ENCODE measurements around the gene KCNN4. TPM values are rescaled to one million over a fixed set of nuclear protein-coding genes. Genes with fewer than 3 reads are reported as not detected.

Gene KCNN4
- total RNA-seq, 1 donor from 2014 or later = 1.6 TPM

DNA sequence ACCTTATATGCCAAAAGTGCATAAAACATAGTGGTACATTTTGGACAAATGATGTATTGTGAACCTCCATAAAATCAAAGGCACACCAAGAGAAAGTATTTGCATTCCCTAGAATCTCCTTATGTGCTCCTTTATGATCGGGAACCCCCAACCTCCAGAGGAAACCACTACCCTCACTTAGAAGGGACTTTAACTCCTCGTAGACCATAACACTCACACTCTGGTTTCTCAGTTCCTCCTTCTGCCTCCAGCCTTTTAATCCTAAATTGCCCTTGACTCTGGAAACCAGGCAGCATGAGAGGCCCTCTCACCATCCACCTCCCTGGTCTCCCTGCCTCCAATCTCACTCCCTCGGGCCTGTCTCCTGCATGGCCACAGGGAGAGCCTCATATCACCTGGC is 9.8 kb upstream of the KCNN4 start:
- Mint-ChIP-seq H3K4me1 (ENCODE audit: unreplicated experiment) (no peaks in the 10 kb centered on the region), H3K27ac (no peak overlapping the region), H3K4me3 (no peak overlapping the region), H3K9me3 (no peaks in the 10 kb centered on the region), H3K27me3 (peaks cover 28% of the 10 kb centered on the region), H3K36me3 (no peaks in the 10 kb centered on the region)
- no peak for TF ChIP-seq CTCF (conservative IDR thresholded peaks at IDR 0.05)
- DNase-seq (ENCODE audit: extremely low spot score, unreplicated experiment) = no peak

DNA sequence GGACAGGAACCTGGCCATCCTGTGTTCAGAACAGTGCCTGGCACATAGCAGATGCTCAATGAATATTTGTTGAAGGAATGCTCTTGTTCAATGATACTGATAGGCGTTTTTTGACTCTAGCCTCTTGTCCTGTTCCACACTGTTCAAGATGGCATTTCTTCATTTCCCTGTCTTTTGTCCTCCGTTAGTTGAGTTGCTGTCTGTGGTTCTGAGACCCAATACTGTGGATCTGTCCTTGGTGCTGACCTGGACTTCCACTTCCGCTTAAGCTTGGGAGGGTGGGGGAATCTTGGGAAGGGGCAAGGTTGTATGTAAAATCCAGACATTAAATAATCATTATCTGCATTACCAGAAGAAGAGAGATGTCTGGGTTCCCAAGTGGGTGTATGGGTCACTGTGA is 8.3 kb upstream of the KCNN4 start:
- Mint-ChIP-seq H3K4me1 (ENCODE audit: unreplicated experiment) (peaks cover 8% of the 10 kb centered on the region), H3K27ac (no peak overlapping the region), H3K27me3 (peaks cover 20% of the 10 kb centered on the region), H3K36me3 (no peaks in the 10 kb centered on the region), H3K4me3 (no peak overlapping the region), H3K9me3 (no peaks in the 10 kb centered on the region)
- TF ChIP-seq CTCF (conservative IDR thresholded peaks at IDR 0.05) = no peak
- no peak for DNase-seq (ENCODE audit: extremely low spot score, unreplicated experiment)

DNA sequence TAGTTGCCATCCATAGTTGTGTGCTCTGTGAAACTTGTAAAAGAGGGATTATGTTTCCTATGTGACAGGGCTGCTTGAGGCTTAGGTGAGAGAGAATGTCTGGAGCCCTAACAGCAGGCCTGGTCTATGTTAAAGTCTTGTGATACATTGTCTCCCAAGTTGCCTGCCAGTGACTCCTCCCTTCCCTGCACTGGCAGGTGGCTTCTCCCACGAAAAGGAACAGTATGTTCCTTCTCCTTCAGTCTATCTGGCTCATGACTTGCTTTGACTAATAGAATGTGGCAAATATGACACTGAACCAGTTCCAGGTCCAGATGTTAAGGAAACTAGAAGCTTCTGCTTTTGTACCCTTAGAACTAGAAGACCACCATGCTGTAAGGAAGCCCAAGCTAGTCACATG is 5.9 kb upstream of the KCNN4 start:
- no peak overlapping the region for H3K27ac Mint-ChIP-seq
- TF ChIP-seq CTCF (conservative IDR thresholded peaks at IDR 0.05) = no peak
- H3K9me3 Mint-ChIP-seq = no peaks in the 10 kb centered on the region
- H3K36me3 Mint-ChIP-seq = no peaks in the 10 kb centered on the region
- no peak overlapping the region for H3K4me3 Mint-ChIP-seq
- H3K27me3 Mint-ChIP-seq = peaks cover 16% of the 10 kb centered on the region
- DNase-seq (ENCODE audit: extremely low spot score, unreplicated experiment) = no peak
- H3K4me1 Mint-ChIP-seq (ENCODE audit: unreplicated experiment) = peaks cover 11% of the 10 kb centered on the region

DNA sequence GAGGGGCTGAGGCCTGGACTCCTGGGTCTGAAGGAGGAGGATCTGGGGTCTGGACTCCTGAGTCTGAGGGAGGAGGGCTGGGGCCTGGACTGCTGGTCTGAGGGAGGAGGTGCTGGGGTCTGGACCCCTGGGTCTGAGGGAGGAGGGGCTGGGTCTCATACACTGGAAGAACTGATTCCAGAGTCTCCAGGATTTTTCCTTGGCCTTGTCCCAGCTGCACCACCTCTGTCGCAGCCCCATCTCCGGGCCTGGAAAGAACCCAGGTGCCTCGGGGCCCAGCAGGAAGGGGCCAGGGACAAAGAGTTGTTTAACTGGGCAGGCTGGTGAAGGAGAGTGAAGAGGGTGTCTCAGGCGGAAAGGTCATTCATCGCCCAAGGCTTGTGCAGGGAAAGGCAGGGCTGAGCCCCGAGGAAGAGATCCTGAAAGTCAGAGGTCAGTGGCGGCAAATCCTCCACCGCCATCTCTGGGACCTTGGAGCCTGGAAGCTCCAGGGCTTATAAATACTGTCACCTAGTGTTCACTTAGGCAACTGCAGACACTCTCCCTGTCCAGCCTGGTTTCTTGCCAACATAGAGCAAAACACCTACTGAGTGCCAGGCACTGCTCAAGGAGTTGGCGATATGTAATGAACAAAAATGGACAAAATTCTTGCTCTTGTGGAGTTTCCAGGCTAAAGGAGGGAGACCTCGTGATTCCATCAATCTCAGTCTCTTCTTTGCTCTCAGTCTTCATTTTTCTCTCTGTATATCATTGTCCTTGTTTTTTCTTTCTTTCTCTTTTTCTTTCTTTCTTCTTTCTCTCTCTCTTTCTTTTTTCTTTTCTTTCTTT is 4.4 kb upstream of the KCNN4 start:
- TF ChIP-seq CTCF (conservative IDR thresholded peaks at IDR 0.05) = peak; percentile 96
- H3K36me3 Mint-ChIP-seq = no peaks in the 10 kb centered on the region
- H3K9me3 Mint-ChIP-seq = no peaks in the 10 kb centered on the region
- no peak for DNase-seq (ENCODE audit: extremely low spot score, unreplicated experiment)
- peak overlapping the region; percentile 42 for H3K4me3 Mint-ChIP-seq
- H3K27me3 Mint-ChIP-seq = peaks cover 11% of the 10 kb centered on the region
- H3K4me1 Mint-ChIP-seq (ENCODE audit: unreplicated experiment) = peaks cover 15% of the 10 kb centered on the region
- H3K27ac Mint-ChIP-seq = peak overlapping the region; percentile 68

DNA sequence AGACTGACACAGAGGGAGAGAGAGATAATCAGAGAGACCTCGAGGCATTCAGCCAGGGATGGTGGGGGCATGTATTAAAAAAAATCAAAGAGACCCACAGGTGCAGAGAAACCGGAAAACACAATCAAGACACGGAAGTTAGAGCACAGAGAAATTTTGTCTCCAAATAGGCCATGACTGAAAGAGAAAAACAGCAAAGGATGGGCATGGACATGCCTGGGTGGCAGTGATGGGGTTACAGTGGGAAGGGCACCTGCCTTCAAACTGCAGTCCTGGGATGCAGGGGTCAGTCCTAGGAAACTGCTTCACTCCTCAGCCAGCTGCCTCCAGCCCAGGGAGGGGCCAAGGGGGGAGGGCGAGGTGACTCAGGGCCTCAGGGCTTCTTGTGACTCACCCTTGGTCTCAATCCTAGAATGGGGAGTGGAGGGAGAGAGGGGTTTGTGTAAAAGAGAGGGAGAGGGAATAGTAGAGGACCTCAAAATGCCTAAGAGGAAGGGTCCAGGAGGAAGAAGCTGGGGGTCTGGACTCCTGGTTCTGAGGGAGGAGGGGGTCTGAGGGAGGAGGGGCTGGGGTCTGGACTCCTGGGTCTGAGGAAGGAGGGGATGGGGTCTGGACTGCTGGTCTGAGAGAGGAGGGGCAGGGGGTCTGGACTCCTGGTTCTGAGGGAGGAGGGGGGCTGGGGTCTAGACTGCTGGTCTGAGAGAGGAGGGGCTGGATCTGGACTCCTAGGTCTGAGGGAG is 3.6 kb upstream of the KCNN4 start:
- Mint-ChIP-seq H3K27me3 (peaks cover 5% of the 10 kb centered on the region), H3K9me3 (no peaks in the 10 kb centered on the region), H3K27ac (peak overlapping the region; percentile 82), H3K36me3 (no peaks in the 10 kb centered on the region), H3K4me1 (ENCODE audit: unreplicated experiment) (peaks cover 22% of the 10 kb centered on the region), H3K4me3 (no peak overlapping the region)
- TF ChIP-seq CTCF (conservative IDR thresholded peaks at IDR 0.05) = no peak
- DNase-seq (ENCODE audit: extremely low spot score, unreplicated experiment) = no peak
